DMS53 treated with DMSO at 0.1 percent for 48 hours (cell line): ENCODE measurements around the gene KAT2A.

Experiments used
- DNase-seq: peaks from one replicate; lab custom pipeline; 2025; ENCODE audit not compliant: unreplicated experiment; lab: John Stamatoyannopoulos, UW

KAT2A gene

DNA sequence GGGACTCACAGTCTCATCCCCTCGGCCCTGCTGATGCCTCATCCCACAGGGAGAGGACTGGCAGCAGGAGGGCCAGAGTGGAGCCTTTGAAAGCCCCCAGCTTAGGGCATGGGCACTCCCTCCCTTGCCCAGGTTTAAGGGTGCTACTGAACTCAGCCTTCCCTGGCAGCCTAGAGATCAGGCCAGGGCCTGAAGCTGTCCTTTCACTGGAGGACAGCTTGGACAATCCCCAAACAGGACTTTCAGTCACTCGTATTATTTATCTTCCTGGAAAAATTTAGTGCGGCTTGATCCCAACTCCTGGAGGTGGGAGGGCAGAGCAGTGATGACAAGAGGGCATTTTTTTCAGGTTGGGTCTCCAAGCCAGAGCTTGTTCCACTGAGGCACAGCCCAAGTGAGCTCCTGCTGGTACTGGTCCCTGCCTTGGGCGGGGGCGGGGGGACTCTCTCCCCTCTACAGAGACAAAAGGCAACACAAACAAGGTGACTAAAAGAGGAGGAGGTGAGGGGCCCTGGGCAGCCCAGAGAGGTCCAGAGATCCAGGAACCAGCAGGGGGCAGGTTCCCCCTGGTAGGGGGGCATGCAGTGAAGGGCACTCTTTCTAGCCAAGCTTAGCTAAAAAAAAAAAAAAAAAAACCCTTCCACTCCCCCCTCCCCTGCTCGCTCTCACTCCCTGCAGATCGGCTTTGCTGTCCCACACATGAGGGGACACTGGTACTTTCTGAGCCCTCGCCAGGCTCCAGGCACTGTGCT, 24.6 kb downstream of the KAT2A start:
- no peak for DNase-seq

DNA sequence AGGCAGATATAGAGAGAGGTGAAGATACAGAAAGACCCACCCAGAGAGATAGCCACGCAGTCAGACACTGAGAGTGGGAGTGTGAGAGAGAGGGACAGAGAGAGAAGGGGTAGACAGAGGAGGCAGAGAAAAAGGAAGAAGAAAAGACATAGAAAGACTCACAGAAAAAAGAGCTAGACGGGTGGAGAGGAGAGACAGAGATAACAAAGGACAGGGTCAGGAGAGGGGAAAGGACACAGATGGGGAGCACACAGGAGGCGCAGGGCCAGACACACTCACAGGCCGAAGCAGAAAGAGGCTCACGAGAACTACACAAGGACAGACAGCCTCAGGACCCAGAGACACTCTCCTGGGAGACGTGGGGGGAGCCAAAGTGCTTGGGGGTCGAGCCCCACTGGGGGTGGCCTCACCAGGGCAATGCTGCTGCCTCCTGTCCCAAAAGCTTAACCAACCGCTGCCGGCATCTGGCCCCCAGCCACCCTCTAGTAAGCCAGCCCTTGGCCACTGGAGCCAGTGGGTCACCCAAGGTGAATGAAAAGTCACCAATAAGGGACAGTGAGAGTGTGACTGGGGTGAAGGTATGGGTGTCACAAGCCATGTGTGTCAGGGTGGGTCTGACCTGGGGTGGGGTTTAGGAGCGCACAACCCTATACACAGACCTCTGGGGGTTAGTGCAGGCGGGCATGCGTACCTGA, 26.6 kb downstream of the KAT2A start:
- DNase-seq, result no peak

DNA sequence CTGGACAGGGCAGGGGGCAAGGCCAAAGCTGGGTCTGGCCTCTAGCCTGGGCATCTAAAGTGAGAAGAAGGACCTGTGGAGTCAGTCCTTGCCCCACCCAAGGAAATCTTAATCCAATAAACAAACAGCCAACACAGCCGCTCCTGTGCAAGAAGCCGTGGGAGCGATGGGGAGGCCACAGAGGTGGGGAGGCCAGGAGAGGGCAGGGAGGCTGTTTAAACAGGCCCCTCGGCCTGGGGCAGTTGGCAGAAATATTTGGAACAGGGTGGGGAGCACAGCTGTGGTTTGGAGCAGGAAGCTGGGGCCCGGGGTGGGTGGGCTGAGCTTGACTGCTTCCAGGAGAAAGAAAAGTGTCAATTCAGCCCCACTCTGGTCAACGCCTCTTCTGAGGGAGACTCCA, 28.2 kb downstream of the KAT2A start:
- no peak for DNase-seq

DNA sequence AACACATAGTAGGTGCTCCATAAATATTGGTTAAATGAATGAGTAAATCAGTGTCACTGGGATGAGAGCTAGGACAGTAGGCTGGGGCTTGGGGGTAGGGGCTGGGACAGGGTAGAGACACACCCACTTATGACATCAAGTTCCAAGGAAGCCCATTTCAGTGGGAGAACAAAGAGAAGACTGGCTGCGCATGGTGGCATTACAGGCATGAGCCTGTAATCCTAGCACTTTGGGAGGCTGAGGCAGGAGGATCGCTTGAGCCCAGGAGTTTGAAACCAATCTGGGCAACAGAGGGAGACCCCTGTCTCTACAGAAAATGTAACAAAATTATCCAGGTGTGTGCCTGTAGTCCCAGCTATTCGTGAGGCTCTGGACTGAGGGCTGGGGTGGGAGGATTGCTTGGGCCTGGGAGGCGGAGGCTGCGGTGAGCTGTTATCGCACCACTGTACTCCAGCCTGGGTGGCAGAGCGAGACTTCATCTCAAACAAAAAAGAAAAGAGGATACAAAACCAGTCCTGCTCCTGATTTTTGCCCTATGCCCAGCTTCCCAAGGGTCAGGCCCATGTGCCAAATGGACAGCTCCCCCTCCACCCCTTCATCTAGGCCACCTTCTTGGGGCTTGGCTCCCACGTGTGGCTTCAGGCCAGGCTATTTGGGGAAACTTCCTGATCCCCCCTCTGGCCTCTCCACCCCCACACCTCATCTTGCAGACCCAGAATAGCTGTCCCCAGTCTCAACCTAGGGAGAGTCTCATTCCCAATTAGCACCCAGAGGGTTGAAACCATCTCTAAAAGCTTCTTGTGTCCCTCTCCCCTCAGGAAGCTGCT, 30.0 kb downstream of the KAT2A start:
- no peak for DNase-seq

DNA sequence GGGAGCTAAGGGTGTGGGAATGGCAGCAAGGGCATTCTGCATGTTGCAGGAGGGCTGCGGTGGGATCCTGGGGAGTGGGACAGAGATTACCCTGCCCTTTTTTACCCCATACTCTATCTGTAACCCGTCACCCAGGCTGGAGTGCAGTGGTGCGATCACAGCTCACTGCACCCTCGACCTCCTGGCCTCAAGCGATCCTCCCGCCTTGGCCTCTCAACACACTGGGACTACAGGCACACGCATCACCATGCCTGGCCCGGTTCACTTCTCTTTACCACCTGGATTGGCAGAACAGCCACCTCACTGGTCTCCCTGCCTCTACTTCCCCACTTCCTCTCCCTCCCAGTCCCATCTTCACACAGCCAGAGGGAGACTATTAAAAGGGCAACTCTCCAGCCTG, 32.4 kb downstream of the KAT2A start:
- no peak for DNase-seq

DNA sequence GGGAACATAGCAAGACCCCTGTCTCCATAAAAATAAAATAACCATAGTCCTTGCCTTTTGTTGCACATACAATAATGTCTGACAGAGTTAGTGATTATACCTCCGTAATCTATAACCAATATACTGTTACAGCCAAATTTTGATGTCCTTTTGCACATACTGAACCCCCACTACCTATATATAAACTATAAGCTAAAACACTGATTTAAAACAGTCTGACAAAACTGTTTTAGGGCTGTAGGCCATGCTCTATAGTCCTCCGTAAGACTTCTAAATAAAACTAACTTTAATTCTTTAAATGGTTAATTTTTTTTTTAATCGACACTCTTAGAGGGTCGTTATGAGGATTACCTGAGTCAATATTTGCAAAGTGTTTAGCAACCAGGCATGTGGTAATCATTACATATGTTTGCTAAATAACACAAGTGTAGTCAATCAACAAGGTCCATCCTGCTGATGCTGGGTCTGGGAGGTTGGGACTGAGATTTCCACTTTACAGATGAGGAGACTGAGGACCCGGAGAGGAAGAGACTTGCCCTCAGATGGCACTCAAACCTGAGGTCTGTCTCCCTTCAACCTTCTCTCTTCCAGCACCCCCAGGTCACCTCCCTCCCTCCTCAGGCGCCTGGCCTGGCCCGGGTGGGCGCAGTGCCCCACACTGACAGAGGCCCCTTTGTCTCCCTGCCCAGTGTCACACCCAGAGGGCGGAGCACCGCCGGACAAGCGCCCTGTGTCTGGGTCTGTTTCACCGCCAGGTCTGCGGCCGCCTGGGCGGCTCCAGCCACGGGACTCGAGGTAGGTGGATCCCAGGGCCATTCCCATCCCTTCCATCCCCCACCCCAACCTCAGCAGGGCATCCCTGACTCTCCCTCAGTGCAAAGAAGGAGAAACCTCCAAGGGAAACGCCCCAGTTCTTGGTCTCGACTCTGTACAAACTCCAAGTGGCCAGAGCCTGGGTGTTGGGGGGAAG, 33.1 kb downstream of the KAT2A start:
- DNase-seq, result no peak

DNA sequence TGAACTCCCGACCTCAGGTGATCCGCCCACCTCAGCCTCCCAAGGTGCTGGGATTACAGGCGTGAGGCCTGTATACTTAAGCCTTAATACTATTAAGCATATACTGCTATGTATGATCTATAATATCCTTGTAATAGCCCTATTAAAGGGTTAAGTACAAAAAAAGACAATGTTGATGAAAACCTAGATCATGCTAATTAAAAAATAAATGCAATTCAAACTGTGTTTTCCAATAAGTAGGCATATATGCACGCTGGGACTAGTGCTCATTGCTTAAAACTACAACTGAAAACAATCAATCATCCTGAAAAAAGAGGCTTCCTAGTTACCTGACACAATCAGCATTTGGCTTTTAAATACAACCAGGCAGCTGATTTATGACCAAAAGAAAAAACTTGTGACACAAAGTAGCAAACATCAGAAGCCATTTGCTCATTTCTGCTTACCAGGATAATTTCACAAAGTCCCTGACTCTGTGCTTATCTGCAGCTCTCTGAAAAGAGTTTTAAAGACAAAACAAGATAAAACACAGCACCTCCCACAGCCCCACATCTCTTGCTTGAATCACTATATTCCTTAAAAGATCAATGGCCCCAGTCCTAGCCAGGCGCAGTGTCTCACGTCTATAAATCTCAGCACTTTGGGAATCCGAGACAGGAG, 34.0 kb downstream of the KAT2A start:
- no peak for DNase-seq

DNA sequence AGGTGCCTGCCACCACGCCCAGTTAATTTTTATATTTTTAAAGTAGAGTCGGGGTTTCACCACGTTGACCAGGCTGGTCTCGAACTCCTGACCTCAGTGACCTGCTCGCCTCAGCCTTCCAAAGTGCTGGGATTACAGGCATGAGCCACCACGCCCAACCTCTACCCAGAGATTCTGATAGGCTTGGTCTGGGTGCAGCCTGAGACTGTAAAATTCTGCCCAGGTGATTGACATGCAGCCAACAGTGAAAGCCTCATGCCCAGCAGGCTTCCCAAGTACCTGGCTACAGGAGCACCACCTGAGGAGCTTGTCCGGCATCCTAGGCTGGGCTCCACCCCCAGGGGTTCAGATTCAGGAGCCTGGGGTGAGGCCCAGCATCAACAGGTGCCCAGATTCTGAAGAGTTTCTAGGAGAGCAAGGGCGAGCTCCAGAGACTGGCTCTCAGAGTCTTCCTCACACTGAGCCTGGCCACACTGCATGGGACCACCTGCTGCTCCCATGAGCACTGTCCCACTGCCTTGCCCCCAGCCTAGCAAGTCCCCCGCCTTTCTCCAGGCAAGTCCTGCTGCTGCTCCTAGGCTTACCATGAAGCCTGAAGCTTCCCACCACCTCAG, 39.5 kb downstream of the KAT2A start:
- DNase-seq, result no peak

DNA sequence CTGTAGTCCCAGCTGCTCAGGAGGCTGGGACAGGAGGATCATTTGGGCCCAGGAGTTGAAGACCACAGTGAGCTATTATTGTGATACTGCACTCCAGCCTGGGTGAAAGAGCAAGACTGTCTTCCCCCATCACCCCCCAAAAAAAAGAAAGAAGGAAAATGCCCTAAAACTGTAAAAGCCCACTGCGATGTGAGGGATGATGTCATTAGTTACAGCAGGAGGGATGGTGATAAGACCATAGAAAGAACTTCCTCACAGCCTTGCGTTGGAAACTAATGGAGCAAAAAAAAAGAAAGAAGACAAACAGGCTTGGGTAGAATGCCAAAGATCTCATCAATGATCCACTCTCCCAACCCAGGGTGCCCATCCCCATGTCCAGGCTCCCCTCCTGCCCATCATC, 41.6 kb downstream of the KAT2A start:
- no peak for DNase-seq

DNA sequence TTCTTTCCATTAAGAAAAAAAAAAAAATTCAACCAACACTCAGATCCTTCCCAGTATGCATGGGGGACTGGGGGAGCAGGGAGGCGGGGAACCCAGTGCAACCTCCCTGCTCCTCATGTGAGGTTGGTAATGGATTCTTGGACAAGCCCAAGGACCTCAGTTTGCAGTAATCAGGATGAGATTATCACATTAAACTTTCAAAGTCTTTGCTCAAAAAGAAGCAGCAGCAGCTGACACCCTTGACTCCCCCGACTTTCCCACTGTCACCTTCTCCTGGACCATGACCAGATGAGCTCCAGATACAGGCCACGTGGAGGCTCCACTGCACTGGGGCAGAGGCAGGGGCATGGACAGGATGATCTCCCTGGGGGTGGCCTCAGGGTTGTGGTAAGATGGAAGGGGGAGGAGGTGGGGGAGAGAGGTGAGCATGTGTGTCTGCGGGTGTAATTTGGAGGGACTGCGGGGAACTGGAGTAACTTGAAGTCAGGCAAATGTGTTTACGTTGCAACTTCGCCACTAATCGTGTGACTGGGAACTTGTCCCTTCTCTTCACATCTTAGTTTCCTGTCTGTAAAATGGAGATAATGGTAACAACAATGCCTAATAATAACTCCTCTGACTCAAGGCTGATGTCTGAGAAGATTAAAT, 42.6 kb downstream of the KAT2A start:
- no peak for DNase-seq

DNA sequence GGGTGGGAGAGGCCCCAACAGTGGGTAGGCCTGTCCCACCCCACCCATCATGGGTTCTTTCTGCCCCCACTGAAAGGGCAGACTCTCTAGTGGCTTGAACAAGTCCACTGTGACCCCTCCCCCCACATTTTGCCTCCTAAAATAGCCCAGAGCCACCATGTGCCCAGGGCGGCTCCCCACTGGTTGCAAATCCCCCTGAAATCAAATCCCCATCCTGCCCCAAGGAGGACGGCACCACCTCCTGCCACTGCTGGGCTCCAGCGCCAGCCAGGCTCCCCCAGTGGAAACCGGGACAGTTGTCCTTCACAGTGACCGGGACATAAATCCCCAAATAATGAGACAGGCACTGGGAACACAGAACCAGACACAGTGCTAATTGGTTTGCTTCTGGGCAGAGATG, 43.4 kb downstream of the KAT2A start:
- DNase-seq, result no peak

DNA sequence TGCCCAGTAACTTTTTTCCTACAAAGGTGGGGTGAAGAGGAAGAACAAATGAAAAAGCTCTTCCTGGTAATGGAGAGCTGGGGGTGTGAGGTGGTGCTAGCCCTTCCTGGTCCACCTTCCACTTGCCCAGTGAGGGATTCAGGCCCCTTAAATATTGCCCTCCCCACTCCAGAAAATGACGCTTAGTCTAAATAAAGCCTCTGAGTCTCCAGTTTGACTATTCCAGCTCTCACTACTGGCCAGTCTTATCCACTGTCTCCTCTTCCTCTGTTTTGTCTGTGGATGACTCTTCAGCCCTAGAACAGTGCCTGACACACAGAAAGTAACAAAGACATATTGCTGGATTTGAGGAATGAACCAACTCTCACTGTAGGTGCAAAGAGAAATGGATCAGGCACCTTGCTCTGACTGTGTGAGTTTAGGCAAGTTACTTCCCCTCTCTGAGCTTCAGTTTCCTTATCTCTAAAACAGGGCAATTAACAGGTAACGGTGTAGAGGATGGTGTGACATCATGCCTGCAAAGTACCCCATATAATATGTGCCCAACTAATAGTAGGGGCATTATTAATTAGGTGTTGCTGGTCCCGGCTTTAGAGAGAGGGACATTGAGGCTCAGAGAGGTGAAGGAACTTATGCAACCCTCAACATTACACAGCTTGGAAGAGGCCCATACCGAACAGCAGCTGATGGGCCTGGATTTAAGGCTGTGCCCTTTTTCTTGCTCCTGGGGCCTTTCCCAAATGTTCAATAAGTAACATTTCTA, 44.2 kb downstream of the KAT2A start:
- DNase-seq, result no peak

DNA sequence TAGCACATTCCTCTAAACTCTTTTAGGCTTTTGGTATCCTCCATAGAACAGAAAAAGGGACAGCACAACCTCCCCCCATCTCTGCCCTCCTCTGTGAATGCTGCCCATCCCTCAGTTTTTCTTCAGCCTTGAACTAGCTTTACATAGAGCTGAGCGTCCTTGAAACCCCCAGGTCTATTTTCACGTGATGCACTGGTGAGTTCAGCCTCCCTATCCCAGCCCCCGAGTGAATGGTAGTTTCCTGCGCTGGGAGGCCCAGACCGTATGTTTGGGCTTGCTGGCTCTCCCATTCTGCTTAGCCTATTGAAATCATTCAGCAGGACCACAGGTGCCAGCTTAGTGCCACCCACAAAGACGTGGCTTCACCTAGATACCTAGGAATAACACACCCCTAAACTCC, 45.4 kb downstream of the KAT2A start:
- DNase-seq, result no peak

DNA sequence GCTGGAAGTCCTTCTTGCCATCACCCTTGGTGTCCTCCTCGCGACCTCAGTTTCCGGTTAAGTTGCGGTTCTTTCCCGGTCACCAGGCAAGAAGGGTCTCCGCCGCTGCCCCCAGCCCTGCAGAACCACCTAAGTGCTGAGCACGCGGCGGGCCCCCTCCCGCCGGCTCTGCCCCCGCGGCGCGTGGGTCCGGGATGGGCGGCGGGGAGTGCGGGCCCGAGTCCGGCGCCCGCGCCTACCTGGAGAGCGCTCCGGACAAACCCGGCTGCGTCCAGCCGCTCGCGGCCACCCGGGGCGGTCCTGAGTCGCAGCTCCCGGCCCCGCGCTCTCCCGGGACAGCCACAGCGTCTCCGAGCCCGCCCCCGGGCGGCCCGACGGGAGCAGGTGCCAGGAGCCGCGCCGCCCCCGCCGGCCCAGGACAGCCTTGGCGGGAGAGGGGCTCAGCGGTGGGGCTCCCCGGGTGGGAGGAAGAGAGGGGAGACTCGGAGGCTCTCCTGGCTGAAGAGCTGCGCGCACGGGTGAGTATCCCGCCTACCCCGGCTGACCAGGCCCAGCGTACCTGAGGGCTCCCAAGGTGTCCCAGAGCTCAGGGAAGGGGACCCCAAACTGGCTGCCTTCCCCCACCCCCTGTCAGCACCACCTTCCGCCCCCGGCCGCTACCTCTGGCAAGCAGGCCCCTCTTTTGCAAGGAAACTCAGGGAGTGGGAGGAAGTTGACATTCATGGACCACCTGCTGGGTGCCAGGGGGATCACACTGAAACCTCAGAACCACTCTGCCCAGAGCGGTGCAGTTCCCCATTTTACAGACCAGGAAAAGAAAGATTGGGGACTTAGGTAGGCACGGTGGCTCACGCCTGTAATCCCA, 48.6 kb downstream of the KAT2A start:
- no peak for DNase-seq

DNA sequence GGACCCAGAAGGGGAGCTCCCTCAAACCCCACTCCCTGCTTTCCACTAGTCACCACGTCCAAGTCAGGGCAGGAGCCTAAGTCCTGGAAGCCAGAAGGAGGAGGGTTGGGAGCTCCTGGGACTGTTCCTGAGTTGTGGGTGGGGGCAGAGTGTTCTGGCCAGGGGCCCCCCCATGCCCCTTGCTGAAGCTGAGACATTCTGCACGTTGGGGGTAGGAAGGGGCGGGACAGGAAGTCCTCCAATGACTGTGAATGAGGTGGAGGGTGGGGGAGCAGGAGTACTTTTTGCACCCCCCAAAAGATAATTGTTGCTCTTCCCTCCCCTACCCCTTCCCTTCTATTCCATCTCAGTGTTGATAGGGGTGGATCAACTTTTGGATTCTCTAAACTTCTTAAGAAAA, 49.4 kb downstream of the KAT2A start:
- no peak for DNase-seq

DNA sequence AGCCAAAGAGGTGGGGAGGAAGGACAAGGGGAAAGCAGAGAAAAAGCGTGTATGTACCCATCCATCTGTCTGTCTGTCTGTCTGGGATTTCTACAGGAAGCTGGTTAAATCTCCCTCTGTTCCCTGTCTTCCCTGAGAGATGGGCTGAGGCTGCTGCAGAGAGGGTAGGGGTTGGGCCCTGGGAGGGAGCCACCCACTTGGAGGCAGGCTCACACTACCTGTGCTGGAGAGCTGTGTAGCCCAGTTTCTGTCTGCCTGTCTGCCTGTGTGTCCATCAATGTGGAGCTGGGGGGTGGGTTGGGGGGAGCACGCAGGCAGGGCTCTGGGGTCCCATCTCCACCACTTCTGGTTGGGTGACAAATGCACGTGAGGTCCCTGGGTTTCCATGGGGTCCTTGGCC, 52.2 kb downstream of the KAT2A start:
- no peak for DNase-seq

DNA sequence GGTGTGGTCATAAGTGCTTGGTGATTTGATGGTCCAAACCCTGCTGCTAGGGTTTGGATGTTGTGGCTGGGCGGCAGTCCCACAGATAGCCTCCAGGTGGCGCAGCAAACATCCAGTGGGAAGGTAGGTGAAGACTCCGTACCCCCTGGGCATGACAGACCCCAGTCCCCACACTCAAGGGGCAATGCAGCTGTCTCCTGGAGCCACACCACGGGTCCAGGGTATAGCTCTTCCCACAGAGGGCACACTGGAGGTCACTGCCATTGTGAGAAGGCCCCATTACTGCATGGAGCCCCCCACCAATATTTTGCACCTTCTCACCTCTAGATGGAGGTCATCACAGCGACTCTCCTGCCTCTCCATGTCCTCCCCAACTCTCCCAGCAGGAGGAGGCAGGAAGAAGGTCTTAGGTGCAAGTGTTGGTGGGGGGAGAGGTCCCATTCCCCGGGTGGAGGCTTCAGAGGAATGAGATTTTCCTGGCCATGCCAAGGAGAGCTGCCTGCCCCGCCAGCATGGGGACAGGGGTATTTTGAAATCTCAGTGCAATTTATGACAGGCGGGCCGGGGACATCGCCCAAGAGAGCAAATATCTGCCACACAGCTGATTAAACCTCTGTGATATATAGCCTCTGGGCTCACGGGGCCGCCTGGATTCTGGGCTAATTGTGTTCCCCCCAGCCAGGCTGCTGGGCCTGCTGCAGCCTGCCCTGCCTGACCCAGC, 53.6 kb downstream of the KAT2A start:
- DNase-seq, result no peak
